Right hindlimb (tissue), 1 donor: ENCODE measurements around the gene TNFRSF8.
"Not testable (repeated sequence)": the region's sequence is repeated elsewhere in the genome, so short reads cannot be mapped to it uniquely, and the experiment has no call there.

Source experiments
- DNase-seq: peaks from one replicate; pipeline ENCODE4 v3.0.0-alpha.2; 2018

TNFRSF8 gene

DNA sequence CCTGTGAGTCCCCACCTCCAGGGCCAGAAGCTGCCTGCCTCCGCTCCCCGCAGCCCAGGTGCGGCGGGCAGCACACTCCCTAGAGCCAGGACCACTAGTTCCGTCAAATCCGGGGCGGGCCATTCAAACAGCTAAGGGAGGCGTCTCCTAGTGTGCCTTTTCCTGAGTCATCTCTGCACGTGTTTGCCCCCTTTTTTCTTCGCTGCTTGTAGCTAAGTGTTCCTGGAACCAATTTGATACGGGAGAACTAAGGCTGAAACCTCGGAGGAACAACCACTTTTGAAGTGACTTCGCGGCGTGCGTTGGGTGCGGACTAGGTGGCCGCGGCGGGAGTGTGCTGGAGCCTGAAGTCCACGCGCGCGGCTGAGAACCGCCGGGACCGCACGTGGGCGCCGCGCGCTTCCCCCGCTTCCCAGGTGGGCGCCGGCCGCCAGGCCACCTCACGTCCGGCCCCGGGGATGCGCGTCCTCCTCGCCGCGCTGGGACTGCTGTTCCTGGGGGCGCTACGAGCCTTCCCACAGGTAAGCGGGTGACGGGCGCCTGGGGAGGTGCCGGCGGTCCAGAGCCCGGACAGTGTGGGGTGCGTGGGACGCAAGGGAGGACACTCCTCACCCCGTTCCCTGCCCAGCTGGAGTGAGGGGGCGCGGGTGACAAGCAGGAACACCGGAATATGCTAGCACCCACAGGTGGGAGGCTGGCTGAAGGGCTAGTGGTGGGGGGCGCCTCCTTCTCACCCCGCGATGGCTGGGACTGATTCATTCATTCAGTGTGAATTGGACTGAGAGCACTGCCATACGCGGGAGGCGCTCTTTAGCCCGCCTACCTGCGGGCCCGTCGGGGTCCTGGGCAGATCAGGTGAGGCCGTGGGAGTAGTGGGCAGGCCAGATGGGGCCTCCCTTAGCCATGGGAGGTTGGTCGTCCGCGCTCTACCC lies at the start of gene TNFRSF8:
Gene TNFRSF8, plus strand, starts transcription at position 163 of the 932 bp plus-strand sequence. Its CDS starts 296 bp downstream, at position 459.
- no peak for DNase-seq

DNA sequence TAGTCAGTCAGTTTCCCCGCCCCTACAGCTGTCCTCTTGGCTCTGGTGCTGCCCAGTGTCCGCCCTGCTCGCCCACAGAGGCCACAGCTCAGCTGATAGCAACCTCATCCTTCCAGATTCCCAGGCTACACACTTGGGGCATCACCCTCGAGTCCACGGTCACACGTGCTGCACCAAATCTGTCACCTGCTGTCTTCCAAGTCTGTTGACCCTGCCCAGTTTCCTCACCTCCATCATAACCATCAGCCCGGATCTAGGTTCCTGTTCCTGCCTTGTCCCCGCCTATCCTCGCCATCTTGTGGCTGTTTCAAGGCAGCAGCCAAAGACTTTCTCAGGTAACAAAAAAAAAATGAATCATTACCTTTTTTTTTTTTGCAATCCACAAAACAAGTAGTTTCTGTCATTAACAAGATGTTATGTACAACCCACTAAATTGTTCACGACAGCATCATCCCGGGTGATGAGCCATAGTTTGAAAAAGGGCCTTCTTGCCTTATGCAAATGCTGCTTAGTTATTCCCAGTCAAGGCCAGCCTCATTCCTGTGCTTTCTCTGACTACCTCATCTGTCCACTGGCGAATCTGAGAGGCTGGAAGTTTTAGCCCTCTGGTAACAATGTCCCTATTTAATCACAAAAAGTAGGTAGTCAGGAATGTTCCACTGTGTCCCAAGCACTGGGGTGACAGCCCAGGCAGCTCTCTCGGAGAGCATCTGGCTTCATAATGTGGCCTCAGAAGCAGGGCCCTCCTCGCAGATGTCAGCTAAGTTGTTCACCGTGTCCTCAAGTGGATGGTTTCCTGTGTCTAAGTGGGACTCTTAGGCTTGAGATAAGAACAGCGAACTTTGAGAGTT lies 48.7 kb upstream of the TNFRSF8 start:
- DNase-seq = no peak

DNA sequence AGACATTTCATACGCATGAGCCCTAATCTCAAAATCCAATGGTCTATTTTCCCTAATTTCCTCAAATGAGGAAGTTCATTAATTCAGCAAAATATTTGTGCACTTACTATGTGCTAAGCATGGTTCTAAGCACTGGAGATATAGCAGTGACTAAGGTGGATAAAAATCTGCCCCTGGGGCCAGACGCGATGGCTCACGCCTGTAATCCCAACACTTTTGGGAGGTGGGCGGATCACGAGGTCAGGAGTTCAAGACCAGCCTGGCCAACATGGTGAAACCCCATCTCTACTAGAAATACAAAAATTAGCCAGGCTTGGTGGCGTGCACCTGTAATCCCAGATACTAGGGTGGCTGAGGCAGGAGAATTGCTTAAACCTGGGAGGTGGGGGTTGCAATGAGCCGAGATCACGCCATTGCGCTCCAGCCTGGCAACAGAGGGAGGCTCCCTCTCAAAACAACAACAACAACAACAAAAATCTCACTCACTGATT lies 48.1 kb upstream of the TNFRSF8 start:
- no peak for DNase-seq

DNA sequence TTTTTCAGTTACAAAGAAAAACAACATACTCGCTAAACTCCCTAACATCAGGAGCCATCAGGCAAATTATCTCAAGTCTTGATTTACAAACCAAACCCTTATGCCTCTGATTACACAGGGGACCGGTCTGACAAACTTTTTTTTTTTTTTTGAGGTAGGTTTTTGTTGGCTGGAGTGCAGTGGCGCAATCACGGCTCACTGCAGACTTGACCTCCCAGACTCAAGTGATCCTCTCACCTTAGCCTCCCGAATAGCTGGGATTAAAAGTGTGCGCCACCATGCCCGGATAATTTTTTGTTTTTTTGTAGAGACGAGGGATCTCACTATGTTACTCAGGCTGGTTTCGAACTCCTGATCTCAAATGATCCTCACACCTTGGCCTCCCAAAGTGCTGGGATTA lies 47.6 kb upstream of the TNFRSF8 start:
- DNase-seq = no peak

DNA sequence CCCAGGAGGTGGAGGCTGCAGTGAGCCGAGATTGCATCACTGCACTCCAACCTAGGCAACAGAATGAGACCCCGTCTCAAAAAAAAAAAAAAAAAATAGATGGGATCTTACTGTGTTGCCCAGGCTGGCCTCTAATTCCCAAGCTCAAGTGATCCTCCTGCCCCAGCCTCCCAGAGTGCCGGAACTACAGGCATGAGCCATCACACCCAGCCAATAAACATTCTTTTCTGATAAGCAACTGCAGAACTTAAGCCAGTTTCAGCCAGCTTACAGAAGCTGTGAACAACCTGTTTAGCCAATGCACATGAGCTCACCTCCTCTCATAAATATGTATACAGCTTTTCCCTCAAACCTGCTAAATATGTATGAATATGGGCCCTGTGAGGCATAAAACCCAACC lies 46.9 kb upstream of the TNFRSF8 start:
- no peak for DNase-seq

DNA sequence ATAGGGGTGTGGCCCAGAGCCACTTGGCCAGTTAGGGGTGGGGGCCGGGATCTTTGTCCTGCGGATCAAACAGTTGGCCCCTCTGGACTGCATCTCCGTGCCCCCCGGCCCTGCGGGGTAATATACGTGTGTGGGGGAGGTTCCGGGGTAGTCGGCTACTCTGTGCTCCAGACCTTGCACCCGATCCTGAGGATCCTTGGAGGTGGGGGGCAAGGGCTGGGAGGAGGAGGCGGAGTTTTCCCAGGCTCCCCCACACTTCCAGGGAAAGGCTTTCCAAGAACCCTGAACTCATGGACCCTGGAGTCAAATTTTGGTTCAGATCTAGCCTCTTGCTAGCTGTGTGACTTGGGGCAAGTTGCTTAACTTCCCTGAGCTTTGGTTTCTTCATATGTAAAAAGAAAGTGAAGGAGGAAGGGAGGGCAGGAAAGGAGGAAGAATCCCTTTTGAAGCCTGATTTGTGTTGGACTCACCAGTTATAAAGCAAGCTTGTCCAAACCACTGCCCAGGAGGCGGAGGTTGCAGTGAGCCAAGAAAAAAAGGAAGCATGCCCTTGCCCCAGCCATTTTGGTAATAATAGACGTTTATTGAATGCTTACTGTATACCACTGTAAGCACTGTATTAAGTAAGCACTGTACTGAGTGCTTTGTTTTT lies 43.1 kb upstream of the TNFRSF8 start:
- no peak for DNase-seq

DNA sequence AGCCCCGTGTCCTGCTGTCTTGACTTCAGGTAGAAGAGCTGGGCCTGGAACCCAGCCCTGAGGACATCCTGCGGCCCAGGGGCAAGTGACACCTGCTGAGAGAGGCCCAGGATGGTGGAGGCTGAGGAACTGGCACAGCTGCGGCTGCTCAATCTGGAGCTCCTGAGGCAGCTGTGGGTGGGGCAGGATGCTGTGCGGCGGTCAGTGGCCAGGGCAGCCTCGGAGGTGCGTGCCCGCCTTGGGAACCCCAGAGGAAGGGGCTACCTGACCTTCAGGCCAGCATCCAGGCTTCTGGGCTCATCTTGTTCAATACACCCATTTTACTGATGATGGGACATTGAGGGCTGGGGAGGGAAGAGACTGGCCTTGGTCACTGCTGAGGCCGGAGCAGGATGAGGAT lies 41.5 kb upstream of the TNFRSF8 start:
- DNase-seq = no peak

DNA sequence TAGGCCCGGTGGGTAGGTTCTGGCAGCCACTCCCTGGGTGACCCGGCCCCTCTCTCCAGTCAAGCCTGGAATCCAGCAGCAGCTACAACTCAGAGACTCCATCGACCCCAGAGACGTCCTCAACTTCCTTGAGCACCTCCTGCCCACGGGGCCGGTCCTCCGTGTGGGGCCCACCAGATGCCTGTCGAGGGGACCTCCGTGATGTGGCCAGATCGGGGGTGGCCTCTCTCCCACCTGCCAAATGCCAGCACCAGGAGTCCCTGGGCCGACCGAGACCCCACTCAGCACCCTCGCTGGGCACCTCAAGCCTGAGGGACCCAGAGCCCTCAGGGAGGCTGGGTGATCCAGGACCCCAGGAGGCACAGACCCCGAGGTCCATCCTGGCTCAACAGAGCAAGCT lies 41.1 kb upstream of the TNFRSF8 start:
- no peak for DNase-seq

DNA sequence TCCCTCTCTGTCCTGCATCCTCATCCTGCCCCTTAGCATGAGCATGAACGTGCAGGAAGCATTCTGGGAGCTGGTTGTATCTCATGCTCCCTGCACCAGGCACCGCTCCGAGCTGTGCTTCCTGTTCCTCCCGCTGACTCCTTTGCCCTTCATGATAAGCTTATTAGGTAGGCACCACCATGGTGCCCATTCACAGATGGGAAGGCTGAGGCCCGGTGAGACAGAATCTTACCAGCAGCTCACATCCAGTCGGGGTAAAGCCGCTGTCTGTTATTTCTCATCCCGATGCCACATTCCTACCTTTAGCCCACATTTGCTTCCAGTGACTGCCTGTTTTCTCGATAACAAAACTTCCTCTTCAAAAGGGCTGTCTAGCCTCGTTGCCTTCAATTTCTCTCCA lies 36.5 kb upstream of the TNFRSF8 start:
- DNase-seq = no peak

DNA sequence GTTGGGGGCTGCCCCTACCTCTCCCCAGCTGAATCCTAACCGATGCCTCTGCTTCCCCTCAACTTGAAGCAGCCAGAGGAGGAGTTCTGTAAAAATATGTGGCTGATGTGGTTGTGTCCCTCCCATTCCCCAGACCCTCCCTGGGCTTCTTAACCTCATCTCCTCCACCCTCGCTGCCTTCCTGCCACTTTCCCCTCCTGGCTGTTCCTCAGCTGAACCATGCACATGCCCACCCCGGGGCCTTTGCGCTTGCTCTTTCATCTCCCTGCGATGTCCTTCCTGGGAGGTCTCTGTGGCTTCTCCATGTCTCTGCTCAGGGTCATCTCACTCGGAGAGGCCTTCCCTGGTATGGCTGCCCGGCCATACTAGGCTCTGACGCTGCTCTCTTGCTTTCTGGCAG lies 34.9 kb upstream of the TNFRSF8 start:
- no peak for DNase-seq

DNA sequence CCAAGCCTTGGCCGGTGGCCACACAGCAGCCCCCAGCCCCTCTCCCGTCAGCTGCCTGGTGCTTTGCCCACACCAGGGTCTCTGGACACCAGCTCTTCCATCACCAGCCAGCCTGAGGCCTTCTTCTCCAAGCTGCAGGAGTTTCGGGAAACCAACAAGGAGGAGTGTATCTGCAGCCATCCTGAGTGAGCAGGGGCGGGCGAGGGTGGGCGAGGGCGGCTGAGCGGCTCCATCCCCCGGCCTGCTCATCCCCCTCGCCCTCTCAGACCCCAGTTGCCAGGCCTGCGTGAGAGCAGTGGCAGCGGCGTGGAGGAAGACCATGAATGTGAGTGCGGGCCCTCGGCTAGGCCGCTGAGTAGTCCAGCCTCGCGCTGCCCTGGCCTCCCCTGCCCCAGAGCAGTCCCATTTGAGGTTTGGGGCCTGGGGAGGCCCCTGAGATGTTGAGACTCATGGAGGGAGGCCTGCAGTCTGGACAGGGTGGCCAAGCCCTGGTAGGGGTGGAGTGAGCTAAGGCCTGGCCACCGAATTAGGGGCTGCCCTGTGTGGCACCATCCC lies 34.1 kb upstream of the TNFRSF8 start:
- DNase-seq = no peak

DNA sequence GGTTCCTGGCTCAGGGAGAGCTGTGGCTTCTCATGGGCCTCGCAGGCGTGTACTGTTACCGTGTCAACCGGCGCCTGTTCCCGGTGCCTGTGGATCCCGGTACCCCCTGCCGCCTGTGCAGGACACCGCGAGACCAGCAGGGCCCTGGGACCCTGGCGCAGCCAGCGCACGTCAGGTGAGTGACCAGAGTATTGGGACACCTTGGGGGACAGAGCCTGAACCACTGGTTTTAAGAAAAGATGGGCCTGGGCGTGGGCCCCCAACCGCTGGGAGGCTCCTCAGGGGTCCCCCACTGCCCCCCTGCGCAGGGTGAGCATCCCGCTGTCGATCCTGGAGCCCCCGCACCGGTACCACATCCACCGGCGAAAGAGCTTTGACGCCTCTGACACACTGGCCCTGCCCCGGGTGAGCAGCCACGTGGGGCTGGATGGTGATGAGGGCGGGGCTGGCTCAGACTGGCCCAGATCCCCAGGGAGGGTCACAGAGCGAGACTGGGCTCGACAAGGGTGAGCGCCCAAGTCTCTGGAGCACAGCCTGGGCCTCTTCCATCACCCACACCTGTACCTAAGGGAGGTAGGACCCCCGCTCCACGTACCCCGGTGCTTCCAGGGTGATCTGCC lies 33.3 kb upstream of the TNFRSF8 start:
- DNase-seq = no peak

DNA sequence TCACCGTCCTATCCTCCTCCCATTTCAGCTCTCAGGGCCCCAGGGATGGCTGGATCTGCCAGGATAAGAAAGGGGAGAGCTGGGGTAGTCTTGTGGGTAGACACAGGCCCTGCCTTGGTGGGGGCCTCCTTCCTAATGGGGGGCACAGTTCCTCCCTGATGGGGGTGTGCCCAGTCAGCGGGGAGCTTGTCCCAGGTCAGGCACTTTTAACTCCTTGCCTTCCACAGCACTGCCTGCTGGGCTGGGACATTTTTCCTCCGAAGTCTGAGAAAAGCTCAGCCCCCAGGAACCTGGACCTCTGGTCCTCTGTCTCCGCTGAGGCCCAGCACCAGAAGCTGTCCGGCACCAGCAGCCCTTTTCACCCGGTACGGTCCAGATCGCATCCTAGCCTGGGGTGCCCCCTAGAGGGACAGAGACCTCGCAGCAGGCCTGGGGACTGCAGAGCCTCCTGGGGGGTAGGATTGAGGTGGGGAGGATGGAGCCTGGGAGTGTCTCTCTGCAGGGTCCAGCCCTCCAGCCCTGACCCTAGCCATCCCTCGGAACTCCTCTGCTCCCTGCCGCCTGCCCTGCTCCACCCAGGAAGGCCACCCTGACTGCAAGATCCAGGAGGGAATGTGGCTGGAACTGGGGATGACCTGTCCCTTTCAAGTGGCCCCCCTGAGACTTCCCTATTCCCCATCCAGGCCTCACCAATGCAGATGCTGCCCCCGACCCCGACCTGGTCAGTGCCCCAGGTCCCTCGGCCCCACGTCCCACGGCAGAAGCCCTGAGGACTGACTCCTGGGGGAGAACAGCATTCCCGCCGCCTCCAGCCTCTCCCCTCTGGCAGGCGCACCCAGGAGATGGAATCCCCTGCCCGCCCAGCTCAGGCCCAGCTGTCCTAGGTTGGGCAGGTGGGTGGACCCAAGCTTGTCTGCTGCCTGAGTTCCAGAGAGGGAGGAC lies 31.8 kb upstream of the TNFRSF8 start:
- no peak for DNase-seq

DNA sequence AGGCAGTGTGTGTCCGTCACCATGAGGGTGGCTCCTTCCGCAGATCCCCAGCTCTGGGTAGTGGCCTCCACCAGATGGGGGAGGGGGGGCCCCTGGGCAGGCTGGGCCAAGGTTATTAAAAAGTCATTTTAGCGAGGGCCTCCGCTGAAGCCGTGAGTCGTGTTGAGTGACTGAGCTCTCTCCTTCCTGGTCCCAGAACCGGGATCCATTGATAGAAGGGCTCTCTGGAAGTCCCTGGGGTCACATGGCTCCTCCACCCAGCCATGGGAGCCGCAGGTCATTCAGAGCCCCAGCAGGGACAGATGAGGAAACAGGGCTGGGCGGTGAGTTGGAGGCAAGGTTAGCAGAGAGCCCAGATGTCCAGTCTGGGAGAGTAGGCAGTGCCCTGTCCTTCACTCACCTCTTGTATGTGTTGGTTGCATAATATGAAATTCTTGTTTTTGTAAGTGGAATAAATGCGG lies 30.9 kb upstream of the TNFRSF8 start:
- no peak for DNase-seq

DNA sequence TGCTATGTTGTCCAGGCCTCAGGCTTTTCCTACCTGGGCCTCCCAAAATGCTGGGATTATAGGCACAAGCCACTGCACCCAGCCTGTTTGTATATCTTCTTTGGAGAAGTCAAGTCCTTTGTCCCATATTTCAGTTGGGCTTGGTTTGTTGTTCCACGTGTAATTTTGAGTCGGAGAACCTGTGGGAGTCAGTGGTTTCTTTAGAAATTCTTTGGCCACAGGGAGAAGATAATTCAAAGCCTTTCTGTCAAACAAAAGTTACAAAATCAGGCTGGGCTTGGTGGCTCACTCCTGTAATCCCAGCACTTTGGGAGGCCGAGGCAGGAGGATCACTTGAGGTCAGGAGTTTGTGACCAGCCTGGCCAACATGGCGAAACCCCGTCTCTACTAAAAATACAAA lies 29.7 kb upstream of the TNFRSF8 start:
- DNase-seq = not testable (repeated sequence)

DNA sequence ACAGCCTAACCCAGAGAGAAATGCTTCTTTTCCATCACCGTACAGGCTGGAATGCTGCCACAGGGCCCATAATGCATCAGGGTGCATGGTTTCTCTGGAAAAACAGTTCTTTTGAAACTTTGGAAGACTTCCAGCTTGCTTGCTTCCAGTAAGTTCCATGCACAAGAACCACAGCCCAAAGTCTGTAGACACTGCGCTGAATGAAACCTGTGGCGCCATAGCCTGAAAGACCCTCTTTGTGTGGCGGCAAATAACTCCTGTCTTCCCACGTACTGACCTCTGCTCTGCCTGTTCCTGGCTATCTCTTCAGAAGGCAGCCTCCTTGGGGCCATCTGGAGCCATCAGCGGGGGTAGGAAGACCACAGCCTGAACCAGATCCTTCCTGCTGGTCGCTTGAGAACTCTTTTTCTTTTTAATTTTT lies 28.7 kb upstream of the TNFRSF8 start:
- peak; percentile 79 for DNase-seq

DNA sequence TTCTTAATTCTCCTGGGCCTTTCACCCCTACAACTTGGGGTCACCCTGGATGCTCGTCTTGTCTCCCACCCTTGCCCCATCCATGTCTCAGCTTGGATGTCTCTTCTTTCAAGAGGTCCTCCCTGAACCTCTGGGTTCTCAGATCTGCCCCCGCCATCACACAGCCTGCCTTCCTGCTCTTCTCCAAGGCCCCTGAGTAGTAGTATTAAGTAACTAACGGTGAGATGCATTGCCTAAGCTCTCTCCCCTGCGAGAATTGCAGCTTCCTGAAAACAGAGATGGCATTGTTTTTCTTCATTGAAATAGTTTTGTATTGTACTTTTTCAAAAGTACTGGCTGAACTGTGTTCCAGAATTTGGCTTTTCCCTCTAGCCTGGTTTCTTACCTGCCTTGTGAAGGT lies 27.8 kb upstream of the TNFRSF8 start:
- no peak for DNase-seq

DNA sequence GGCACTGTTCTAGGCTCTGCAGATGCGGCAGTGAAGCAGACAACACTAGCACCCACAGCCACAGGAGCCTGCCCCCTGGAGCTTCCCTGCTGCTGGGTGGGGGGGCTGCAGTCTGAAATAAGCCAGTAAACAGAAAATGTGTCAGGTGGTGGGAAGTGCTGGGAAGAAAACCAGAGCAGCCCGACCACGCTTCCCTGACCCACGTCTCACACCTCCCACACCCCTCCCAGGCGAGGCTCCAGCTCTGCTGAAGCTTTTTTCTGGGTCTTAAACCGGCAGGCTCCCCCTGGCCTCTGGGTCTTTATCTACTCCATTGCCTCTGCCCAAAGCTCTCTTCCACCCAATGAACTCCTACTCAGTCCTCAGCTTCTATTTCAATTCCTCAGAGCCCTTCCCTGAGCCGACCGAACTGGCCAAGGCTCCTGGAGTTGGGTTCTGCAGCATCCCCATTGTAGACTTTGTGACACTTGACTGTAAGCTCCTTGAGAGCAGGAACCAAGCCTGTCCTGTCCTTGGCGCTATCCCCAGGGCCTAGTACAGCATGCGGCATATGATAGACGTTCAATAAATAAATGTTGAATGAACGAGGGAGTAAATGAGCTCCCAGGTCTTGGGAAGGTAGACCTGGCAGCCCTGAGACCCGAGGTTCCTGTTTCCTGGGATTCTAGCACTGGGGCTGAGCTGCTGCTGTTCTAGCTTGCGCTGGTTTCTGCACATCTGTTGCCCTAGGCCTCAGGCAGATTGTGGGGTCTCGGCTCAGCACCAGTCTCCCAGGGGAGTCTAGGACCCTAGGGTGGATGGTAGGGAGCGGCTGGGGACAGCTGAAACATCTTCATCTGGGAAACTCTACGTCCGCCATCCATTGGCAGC lies 25.4 kb upstream of the TNFRSF8 start:
- no peak for DNase-seq

DNA sequence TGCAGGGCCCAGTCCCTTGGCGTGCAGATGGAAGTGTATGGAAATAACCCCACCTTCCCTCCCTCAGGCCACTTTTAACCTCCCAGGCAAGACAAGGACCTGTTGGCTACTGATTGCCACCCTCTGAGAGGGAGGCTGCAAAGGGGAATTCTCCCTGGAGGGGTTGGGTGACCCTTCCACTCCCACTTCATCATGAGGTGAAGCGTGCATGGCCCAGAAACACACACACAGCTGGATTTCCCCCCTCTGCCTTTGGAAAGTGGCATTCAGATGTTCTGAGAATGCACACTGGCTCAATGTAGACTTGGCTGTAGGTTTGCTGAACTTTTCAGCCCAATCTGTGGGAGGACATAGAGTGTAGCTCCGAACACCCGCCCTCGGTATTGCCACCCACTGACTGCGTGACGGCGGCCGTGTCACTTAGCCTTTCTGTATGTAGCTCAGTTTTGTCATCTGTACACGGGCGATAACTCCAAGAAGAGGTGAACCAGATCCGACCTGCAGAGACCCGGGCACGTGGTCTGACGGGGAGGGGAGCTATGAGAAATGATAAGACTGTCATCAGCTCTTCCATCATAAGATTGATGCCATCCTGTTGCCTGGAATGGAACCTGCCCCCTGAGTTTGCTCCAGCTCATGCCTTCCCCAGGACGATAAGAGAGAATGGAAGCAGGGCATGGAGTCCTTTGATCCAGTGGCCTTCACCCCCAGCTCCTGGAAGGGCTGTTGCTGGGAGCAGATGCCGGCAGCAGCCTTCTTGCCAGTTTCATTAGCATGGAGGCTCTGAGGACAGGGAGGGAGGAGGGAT lies 24.5 kb upstream of the TNFRSF8 start:
- DNase-seq = no peak
